ENCODE results near the gene AATK.

- TF ChIP-seq, protein P1, sequence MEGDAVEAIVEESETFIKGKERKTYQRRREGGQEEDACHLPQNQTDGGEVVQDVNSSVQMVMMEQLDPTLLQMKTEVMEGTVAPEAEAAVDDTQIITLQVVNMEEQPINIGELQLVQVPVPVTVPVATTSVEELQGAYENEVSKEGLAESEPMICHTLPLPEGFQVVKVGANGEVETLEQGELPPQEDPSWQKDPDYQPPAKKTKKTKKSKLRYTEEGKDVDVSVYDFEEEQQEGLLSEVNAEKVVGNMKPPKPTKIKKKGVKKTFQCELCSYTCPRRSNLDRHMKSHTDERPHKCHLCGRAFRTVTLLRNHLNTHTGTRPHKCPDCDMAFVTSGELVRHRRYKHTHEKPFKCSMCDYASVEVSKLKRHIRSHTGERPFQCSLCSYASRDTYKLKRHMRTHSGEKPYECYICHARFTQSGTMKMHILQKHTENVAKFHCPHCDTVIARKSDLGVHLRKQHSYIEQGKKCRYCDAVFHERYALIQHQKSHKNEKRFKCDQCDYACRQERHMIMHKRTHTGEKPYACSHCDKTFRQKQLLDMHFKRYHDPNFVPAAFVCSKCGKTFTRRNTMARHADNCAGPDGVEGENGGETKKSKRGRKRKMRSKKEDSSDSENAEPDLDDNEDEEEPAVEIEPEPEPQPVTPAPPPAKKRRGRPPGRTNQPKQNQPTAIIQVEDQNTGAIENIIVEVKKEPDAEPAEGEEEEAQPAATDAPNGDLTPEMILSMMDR (IDR thresholded peaks at IDR 0.05), result no peak
- TF ChIP-seq POLR2A (IDR thresholded peaks at IDR 0.05), result no peak
Measured at GRCh38 chr17:81166033-81166492, at the start of gene AATK.
